ENCODE results near the gene SHPK.
A peak's percentile ranks its signal among the peaks of the same experiment; 100 is the strongest.

Gene SHPK, protein sequence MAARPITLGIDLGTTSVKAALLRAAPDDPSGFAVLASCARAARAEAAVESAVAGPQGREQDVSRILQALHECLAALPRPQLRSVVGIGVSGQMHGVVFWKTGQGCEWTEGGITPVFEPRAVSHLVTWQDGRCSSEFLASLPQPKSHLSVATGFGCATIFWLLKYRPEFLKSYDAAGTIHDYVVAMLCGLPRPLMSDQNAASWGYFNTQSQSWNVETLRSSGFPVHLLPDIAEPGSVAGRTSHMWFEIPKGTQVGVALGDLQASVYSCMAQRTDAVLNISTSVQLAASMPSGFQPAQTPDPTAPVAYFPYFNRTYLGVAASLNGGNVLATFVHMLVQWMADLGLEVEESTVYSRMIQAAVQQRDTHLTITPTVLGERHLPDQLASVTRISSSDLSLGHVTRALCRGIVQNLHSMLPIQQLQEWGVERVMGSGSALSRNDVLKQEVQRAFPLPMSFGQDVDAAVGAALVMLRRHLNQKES

DNA sequence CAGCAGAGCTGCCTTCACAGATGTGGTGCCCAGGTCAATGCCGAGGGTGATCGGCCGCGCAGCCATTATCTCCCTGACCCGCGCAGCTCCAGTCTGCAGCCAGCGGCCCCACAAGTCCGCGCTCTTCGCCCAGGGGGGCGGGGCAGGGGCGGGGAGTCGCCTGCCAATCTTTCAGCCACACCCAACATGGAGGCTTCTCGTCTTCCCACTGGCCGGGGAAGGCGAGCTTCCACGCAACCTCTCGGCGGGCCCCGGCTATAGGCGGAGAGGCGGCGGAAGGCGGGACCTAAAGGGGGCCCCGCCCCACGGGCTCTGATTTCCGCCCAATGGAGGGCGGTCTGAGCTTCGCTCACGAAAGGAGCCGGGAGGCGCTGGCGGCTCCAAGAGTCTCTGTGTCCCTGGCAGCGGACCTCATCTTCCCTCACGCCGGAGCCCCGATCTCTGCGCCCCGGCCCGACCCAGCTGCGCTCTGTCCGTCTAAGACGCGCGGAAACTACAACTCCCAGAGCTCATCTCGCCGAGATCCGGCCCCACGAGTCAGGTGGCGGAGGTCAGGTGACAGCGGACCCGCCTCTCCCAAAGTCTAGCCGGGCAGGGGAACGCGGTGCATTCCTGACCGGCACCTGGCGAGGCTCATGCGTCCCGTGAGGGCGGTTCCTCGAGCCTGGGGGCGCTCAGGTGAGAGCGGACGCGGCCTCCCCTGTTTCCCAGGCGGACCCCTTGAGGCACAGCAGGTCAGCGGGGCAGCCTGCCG lies at the start of gene SHPK, which contains the start of gene CTNS:
TSS of gene SHPK (minus strand) at position 97 of the 754 bp plus-strand sequence. CDS start at position 66, 31 bp downstream.
TSS of gene CTNS (plus strand) at position 607 of the 754 bp plus-strand sequence. CDS start 3,447 bp downstream, outside the sequence.
- peak; percentile 87 to 95 (median 89) for DNase-seq (ENCODE audit: low read depth in 3 of 3)

DNA sequence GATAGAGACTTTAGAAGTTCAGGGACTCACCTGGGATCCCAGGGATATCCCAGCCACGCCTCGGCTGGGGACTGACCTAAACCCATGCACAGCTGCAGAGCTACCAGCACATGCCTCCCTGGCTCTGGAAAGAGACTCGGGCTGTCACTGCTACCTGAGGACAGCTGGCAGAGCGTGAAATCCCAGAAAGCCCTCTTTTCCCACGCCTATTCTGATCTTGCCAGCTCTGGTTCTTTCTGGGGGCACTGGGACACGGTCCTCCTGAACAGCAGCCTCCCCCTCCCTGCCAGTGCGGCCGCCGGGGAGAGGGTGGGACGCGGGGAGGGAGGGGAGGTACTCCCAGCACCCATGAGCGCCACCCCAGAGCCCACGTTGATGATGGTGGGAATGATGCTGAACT lies 49.1 kb upstream of the SHPK start:
- no peak for DNase-seq (ENCODE audit: low read depth in 3 of 3)

DNA sequence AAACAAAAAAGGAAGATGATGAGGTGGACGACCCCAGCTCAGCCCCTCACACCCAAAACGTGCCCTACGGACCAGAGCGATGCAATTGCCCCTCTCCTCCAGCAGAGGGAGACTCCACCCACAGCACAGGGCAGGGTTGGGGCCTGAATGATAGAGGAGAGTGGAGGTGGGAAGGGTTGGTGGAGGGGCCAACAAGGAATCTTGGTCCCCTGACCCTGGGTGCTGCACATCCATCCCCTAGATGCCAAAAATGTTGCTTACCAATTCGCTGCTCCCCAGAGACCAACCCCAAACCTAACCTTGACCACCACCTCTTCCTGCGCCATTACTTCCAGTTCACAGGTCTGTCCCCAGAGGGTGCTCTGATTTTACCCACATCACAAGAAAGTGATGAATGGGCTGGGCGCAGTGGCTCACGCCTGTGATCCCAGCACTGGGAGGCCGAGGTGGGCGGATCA lies 47.0 kb upstream of the SHPK start:
- peak; percentile 26 to 54 (median 29) for DNase-seq (ENCODE audit: low read depth in 3 of 3)

DNA sequence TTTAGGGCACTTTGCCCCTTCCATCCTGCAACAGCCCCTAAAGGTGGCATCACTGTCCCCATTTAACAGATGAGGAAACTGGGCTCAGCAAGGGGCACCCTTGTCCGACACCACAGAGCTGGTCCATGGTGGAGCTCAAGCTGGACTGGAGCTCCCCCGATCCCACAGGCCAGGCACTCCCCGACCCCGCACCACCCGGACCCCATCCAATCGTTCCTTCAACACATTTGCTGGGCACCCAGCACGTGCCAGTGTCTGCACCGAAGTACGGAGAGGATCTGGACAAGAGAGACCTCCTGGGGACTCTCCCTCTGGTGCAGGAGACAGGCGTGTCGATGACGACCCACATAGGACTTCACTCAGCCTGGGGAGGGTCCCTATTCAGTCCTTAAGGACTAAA lies 46.0 kb upstream of the SHPK start:
- DNase-seq (ENCODE audit: low read depth in 3 of 3), result no peak

DNA sequence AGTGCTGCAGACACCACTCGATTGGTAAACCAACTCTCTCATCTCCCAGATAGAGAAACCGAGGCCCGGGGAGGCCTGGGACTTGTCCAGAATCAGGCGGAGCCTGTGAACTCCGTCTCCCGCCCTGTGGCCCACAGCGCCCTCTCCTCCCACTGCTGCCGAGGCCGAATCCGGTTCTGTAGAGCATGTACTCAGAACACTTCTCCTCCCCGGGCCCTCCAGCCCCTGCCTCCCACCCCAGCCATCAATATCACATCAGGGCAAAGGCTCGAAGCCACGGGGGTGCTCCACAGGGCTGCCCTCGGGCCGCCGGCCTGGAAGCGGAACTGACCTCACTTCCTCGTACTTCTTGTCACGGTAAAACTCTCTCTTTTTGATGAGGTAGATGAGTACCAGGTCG lies 45.5 kb upstream of the SHPK start:
- no peak for DNase-seq (ENCODE audit: low read depth in 3 of 3)

DNA sequence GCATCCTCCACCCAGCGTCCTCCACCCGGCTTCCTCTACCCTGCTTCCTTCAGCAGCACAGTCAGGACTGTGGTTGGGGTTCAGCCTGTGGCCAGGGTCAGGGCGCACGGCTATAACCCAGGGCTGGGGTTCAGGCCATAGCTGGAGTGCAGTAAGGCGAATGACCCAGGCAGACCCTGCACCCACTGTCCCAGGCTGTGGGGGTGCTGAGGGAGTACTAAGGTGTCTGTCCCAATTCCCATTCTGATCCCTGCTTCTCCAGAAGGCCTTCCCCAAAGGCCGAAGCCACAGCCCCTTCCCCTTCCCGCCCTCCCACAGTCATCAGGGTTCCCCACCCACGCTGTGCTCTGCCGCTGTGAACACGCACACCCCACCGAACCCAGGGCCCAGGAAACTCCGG lies 45.0 kb upstream of the SHPK start:
- no peak for DNase-seq (ENCODE audit: low read depth in 3 of 3)

DNA sequence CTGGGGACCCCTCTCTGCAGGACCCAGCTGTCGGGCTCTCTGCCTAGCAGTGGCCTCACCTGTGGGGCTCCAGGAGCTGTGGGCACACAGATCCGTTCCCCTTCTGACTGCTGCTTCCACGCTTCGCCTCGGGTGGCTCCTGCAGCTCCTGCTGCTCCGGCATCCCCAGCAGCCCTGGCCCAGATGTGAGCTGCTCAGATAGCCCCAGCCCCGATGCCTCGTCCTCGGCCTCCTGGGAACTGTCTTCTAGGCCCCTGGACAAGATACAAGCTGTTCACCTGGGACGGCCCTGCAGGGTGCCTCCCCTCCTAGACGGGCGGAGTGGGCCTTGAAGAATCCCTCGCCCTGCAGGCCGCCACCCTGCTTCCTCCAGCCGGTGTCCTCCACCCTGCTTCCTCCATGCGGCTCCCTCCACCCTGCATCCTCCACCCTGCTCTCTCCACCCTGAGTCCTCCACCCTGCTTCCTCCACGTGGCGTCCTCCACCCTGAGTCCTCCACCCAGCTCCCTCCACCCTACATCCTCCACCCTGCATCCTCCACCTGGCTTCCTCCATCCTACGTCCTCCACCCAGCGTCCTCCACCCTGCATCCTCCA lies 43.6 kb upstream of the SHPK start:
- DNase-seq (ENCODE audit: low read depth in 3 of 3), result no peak

DNA sequence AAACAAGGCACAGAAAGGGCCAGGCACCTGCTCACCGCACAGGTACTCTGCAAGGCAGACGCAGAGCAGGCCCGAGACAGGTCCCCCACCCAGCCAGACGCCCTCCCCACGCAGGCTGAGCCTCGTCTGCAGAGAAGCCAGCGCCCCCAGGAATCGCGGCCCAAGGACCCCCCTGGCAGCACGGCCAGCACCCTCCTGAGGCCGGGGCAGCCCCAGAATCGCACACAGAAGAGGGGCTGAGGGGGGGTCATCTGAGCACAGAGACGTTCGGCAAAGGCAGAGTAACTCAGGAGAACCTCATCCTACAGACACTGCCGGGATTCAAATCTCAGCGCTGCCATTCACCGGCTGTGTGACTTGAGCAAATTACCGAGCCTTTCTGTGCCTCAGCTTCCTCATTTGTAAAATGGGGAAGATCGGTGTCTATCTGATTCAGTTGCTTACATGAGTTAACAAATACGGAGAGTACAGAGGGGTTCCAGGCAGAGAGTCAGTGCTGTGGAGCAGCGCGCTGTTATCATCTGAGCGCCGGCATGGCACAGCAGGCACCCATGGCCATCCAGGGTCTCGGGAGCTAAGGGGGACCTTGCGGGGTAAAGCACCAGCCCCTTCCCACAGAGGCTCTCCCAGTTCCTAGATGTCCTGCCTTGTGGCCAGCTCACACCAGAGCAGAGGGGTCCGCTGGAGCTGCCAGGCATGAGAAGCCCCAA lies 42.9 kb upstream of the SHPK start:
- DNase-seq (ENCODE audit: low read depth in 3 of 3), result no peak

DNA sequence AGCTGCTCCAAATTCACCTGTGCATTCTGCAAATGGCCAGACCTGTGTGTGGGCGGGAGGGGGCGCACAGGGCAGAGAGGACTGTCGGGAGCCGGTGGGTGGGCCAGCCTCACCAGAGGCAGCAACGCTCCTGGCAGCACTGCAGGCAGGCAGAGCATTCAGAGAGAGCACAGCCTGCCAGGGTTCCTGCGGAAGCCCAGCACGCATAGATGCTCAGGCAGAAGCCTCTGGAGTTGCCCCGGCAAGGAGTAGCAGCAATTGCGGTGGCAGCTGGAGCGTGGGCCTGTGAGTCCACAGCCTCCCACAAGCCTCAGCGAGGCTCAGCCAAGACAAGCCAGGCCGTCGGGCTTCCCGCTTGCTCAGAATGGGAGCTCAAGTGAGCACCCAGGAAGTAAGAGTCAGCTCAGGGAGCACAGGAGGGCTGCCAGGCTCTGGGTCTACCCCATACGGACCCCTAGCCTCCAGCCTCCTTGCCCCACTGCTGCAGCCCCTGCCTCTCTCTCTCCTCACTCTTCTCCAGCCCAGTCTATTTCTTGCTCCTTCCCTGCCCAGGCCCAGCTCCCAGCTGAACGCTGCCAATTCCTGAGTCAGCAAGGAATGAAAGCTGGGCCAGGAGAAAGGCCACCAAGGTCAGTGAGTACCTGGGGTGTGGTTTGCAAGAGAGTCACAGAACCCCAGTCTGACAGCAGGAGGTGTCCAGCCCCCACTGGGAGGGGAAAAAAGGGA lies 42.2 kb upstream of the SHPK start:
- no peak for DNase-seq (ENCODE audit: low read depth in 3 of 3)

DNA sequence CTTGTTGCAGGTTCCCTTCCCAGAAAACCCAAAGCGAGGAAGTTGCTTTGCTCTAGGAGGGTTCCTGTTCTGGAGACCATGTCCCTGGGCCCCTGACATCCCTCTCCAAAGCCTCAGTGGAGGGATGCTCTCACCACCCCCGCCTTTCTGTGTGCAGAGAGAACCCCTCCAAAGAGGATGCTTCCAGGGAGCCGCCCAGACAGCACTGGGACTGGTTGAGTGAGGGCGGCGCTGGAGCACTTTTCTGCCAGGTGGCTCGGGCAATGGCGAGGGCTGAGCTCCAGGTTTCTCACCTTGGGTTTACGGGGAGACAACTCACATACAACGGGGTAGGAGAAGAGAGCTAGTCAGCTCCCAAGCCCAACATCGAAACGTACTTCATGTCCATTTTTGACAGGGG lies 39.8 kb upstream of the SHPK start:
- no peak for DNase-seq (ENCODE audit: low read depth in 3 of 3)

DNA sequence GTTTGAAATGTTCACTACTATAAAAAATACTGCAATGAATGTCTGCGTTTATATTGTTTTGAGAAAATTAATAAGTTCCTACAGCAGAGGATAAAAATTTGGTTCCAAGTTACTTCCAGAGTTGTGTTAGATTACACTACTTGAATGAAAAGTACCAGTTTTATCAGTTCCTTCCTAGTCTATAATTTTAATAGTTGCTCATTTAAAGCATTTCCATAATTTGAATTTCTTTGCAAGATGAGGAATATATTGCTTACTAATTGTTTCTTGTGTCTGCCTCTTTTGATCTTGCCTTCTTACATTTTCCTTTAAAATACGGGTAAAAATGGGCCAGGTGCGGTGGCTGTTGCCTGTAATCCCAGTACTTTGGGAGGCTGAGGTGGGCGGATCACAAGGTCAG lies 36.5 kb upstream of the SHPK start:
- no peak for DNase-seq (ENCODE audit: low read depth in 3 of 3)

DNA sequence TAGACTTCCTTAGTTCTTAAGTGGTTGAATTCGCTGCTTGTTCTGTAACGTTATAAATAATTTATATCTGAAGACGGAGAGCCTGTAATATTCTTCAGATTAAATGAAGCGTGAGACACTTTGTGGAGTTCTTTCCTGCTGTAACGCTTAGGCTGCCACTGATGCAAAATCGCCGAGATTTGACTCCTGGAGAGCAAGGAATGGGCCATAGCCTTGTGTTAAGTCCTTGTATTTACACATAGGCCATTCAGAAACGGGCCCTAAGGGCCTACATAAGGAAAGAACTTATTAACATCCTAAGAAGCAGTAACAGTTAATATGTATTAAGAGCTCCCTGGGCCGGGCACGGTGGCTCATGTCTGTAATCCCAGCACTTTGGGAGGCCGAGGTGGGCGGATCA lies 33.5 kb upstream of the SHPK start:
- no peak for DNase-seq (ENCODE audit: low read depth in 3 of 3)

DNA sequence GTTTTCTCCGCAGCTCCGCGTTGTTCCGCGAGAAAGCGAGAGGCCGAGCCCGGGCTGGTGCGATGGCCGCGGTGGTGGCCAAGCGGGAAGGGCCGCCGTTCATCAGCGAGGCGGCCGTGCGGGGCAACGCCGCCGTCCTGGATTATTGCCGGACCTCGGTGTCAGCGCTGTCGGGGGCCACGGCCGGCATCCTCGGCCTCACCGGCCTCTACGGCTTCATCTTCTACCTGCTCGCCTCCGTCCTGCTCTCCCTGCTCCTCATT lies 33.0 kb upstream of the SHPK start:
- no peak for DNase-seq (ENCODE audit: low read depth in 3 of 3)

DNA sequence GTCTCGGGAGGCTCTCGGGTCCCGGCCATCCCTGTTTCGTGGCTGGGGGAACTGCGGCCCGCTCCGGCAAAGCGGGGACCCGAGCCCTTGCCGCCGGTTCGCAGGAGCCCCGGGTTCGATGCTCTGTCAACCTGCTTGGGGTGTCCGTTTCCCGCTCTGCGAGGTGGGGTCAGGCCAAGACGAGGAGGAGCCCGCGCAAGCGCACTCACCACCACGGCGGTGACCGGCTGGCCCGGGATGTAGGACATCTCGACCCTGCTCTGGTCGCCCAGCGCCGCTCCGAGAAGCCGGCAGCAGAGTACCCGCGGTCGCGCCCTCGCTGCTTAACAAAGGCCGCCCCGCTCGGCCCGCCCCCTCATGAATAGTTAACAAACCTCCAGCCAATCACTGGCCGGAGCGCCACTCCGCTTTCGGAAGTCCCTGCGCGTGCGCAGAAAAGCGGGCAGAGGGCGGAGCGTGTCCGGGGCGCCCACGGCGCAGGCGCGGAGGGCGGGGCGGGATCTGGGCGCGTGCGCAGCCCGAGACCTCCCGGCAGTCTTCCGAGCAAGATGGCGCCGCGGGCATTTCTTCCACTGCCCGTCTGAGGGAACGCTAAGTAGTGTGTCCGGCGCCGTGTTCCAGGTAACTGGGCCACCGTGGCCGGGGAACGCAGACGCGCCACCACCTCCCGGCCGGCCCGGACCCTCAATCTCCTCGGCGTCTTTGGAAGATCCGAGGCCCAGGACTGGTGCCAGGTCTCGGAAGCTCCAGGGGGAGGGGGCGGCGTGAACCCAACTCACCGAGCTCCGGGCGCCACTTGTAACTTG lies 32.4 kb upstream of the SHPK start, which contains the start of the genes EMC6 and TAX1BP3:
TSS of gene EMC6 (plus strand) at position 534 of the 806 bp plus-strand sequence. CDS start 335 bp downstream, outside the sequence.
TSS of gene TAX1BP3 (minus strand) at position 300 of the 806 bp plus-strand sequence. CDS start at position 248, 52 bp downstream.
- DNase-seq (ENCODE audit: low read depth in 3 of 3), result peak; percentile 97 to 99 (median 97)

DNA sequence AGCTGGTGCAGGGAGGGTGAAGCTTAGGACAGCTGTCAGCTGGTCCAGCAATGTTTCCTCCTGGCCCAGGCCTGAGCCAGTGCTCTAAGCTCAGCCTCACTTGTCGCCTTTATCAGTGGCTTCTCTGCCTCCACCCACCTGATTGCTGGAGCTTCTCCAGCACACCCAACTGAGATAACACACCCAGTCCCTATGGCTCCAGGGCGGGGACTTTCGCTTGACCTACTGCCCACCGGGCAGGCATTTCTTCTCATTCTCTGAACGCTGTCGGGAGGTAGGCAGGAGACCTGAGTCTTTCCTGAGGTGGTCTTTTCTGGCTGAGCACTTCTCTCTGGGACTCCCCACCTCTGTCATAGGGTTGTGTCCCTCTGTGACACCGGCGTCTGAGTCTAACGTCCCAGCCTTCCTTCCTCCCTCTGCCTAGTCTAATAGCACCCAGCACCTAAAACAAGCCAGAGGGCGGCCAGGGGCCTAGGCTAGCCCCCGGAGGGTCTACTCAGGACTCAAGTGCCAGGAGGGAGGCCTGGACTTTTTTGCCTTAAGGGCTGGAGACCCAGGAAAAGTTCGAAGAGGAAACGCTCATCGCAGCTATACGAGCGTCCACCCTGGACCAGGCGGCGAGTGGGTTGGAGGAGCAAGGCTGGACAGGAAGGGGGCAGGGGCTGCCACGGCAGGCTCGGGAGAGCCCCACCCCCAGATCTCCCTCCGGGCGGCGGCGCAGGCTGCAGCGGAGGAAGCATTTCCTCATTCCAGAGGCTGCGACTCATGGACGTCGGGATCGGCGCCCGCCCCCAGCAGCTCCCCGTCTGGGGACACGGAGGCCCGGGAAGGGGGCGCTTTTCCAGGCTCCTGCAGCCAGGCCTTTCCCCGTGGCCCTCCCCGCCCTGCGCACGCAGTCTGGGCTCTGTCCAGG lies 31.6 kb upstream of the SHPK start:
- DNase-seq (ENCODE audit: low read depth in 3 of 3), result no peak

DNA sequence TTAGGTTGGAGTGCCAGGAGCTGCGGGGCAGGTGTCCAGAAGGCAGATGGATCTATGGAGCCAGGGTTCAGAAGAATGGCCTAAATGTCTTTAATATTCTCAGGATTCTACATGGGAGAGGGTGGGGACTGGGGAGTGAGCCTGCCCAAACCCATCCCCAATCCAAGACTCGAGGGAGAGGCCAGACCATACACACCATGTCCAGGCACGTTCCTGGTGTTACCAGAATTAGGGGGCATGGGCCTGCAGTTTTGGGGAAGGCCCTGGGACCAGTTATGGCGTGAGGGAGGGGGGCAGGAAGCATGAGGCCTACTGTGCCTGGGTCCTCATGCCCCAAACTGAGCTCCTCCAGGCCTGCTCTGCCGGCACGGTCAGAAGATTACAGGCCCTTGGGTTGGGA lies 30.5 kb upstream of the SHPK start:
- DNase-seq (ENCODE audit: low read depth in 3 of 3), result no peak

DNA sequence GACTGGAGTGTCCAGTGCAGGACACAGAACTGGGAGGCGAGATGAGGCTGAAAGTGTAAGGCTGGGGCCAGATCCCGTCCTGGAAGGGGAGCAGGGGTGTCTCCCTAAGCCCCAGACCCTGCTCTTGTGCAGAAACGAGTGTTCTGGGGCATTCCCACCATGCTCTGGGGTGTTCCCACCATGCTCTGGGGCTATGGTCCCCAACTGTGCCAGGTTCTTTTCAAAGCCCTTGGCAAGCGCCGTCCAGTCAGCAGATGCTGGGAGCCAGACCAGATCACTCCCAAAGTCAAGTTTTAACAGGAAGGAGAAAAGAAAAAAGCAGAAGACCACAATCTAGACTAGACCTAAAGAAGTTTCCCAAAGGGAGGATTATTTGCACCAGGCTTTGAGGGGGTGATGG lies 29.8 kb upstream of the SHPK start:
- DNase-seq (ENCODE audit: low read depth in 3 of 3), result no peak

DNA sequence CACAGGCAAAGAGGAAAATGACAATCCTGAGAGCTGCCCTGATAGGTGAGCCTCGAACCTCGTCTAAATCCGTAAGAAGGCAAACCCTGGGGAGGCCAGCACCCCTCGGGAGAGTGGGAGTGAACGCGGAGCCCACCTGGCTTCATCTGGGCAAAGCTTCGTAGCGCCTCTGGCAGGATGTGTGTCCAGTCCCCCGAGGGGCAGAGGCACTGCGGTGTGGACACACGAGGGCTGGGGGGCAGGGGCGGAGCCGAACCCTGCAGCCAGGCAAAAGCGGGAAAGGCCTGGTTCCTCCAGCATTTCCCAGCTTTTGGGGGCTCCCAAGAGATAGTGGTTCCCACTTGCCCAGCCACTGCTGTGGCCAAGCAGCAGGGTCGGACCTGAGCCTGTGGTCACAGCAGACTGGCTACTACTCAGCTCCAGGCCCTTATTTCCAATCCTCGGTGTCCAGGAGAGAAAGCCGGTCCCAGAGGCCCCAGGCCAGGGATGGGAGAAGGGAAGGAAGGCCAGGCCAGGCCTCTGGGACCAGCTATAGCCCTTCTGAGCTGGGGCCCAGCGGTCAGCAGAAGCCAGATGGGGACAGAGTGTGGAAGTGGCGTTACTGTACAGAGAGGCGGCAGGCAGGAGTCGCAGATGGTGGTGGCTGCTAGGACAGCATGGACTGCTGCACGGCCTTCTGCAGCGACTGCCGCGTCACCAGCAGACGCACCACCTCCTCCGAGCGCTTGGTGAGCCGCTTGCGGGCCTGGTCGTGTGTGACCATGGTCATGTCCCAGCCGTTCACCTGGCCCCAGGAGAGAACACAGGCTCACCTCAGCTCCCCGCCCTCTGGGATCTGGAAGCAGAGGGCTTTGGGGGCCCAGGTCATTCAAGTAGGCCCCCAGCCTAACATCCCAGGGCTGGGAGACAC lies 27.3 kb upstream of the SHPK start:
- no peak for DNase-seq (ENCODE audit: low read depth in 3 of 3)
